Esophagus squamous epithelium (tissue), 5 donors: ENCODE results near the gene PDPK1. TPM values are rescaled to one million over a fixed set of nuclear protein-coding genes. Genes with fewer than 3 reads are reported as not detected.

Source experiments
- DNase-seq: peaks from one replicate; lab custom pipeline; 2025; lab: John Stamatoyannopoulos, UW
- H3K27ac ChIP-seq, 4 donors: fragments of 200-600 bp; sonication (generic); one replicate each; pipeline ENCODE4 v1.5.1; 2016 to 2019; ENCODE audit warnings: mild to moderate bottlenecking in 1 of 4
- H3K27me3 ChIP-seq, 4 donors: fragments of 200-600 bp; sonication (generic); 1 replicate in 3 of 4; 2 replicates in 1 of 4; pipeline versions ENCODE4 v1.5.1 to v1.6.0; 2017 to 2021; ENCODE audit warnings: antibody characterized with exemption in 1 of 4
- H3K36me3 ChIP-seq, 3 donors: fragments of 200-600 bp; sonication (generic); one replicate each; pipeline ENCODE4 v1.5.1; 2016 to 2019
- H3K4me1 ChIP-seq, 3 donors: fragments of 200-600 bp; sonication (generic); one replicate each; pipeline ENCODE4 v1.5.1; 2017 to 2019
- H3K4me3 ChIP-seq, 4 donors: fragments of 200-600 bp; sonication (generic); 1 replicate in 3 of 4; 2 replicates in 1 of 4; pipeline ENCODE4 v1.5.1; 2016 to 2019; ENCODE audit warnings: mild to moderate bottlenecking in 2 of 4, moderate library complexity in 1 of 4
- H3K9me3 ChIP-seq, 3 donors: fragments of 200-600 bp; sonication (generic); one replicate each; pipeline ENCODE4 v1.5.1; 2016 to 2019
- CTCF ChIP-seq, 6 experiments: fragments of 450-650 bp in 4 of 6; fragments of 200-600 bp in 2 of 6; sonication (generic) in 2 of 6; IDR thresholded peaks; one replicate each; pipeline ENCODE4 v1.5.1; 2016 to 2019; ENCODE audit warnings: antibody characterized with exemption in 6 of 6, mild to moderate bottlenecking in 4 of 6, moderate library complexity in 4 of 6
- POLR2A ChIP-seq, 4 donors: fragments of 450-650 bp; IDR thresholded peaks; one replicate each; pipeline ENCODE4 v1.6.1; 2017; ENCODE audit warnings: antibody characterized with exemption in 4 of 4, mild to moderate bottlenecking in 4 of 4, moderate library complexity in 3 of 4
- WGBS, 2 donors: methylation state at CpG; one replicate each; pipeline ENCODE4 v1.1.5; 2018; 5-methylcytosine and 5-hydroxymethylcytosine counted together
- intact Hi-C: fragments of 100-400 bp; cut with DNase I; formaldehyde crosslinking; loops from one replicate; pipeline ENCODE4 v1.15.0; 2022
- total RNA-seq, 4 donors: library from RNA; depleted of rRNA; stranded (reverse); fragments of >200 nt; gene quantifications; one replicate each; pipeline ENCODE4 v1.1.0, GENCODE V29; 2016
- donor health status: DM: yes; HTN: yes; CAD: no.

Gene PDPK1
- total RNA-seq, 4 donors from 2014 or later: 18.3 to 28.2 (median 23.3) TPM

- no peak for DNase-seq
- TF ChIP-seq POLR2A (IDR thresholded peaks at IDR 0.05): no peak
- TF ChIP-seq CTCF (IDR thresholded peaks at IDR 0.05): no peak
- Histone ChIP-seq H3K27ac (no peak overlapping the region), H3K9me3 (no peaks in the 10 kb centered on the region), H3K36me3 (peaks cover 0 to 19% (median 0%) of the 10 kb centered on the region in 3 donors), H3K4me3 (no peak overlapping the region), H3K27me3 (no peaks in the 10 kb centered on the region), H3K4me1 (peaks cover 17 to 31% (median 18%) of the 10 kb centered on the region in 3 donors)
- intact Hi-C loops: loop anchor here (10.0 kb wide), 1 partner anchor 69 kb away; the partner anchor contains the start of gene CCNF
- 79 to 97% methylated on average over 5 to 6 of the region's 6 CpGs for WGBS, 2 donors
Observed at GRCh38 chr16:2493605-2494004, 44.2 kb upstream of the PDPK1 start.

GRCh38 chr16:2494616-2495015, 43.2 kb upstream of the PDPK1 start:
- H3K27ac ChIP-seq: no peak overlapping the region
- H3K36me3 ChIP-seq: peaks cover 0 to 19% (median 0%) of the 10 kb centered on the region in 3 donors
- WGBS, 2 donors: 97 to 98% methylated on average over 5 of the region's 5 CpGs
- H3K27me3 ChIP-seq: no peaks in the 10 kb centered on the region
- H3K9me3 ChIP-seq: no peaks in the 10 kb centered on the region
- intact Hi-C loops: loop anchor here (5.0 to 10.0 kb wide), 2 partner anchors 70 to 152 kb away; partner anchors contain the start of genes ABCA3 and CCNF
- no peak overlapping the region for H3K4me3 ChIP-seq
- DNase-seq: no peak
- TF ChIP-seq CTCF (IDR thresholded peaks at IDR 0.05) (no peak), POLR2A (IDR thresholded peaks at IDR 0.05) (no peak)
- peaks cover 25 to 41% (median 26%) of the 10 kb centered on the region in 3 donors for H3K4me1 ChIP-seq

GRCh38 chr16:2495041-2495440, 42.8 kb upstream of the PDPK1 start:
- no peak overlapping the region for H3K27ac ChIP-seq
- no peak for DNase-seq
- WGBS, 2 donors: 90 to 91% methylated on average over 5 of the region's 5 CpGs
- H3K36me3 ChIP-seq: peaks cover 0 to 19% (median 0%) of the 10 kb centered on the region in 3 donors
- intact Hi-C loops: loop anchor here (5.0 to 10.0 kb wide), 2 partner anchors 70 to 153 kb away; partner anchors contain the start of genes ABCA3 and CCNF
- no peak overlapping the region for H3K4me3 ChIP-seq
- no peaks in the 10 kb centered on the region for H3K27me3 ChIP-seq
- TF ChIP-seq CTCF (IDR thresholded peaks at IDR 0.05): no peak
- no peak for TF ChIP-seq POLR2A (IDR thresholded peaks at IDR 0.05)
- H3K4me1 ChIP-seq: peaks cover 26 to 45% (median 30%) of the 10 kb centered on the region in 3 donors
- no peaks in the 10 kb centered on the region for H3K9me3 ChIP-seq

- Histone ChIP-seq H3K4me3 (no peak overlapping the region), H3K4me1 (peaks cover 32 to 60% (median 41%) of the 10 kb centered on the region in 3 donors), H3K27me3 (no peaks in the 10 kb centered on the region), H3K36me3 (peaks cover 0 to 12% (median 0%) of the 10 kb centered on the region in 3 donors), H3K27ac (peak overlapping the region in 2 of 4 donors; percentile 42 to 72), H3K9me3 (no peaks in the 10 kb centered on the region)
- TF ChIP-seq CTCF (IDR thresholded peaks at IDR 0.05) (no peak), POLR2A (IDR thresholded peaks at IDR 0.05) (no peak)
- WGBS, 2 donors: 63 to 84% methylated on average over 7 to 33 of the region's 62 CpGs
- intact Hi-C loops: loop anchor here (5.0 to 10.0 kb wide), 2 partner anchors 72 to 154 kb away; partner anchors contain the start of genes ABCA3 and CCNF
- DNase-seq: no peak
Observed at GRCh38 chr16:2496223-2497115, 41.4 kb upstream of the PDPK1 start.
